ENCODE measurements around the gene EMILIN1. TPM values are rescaled to one million over a fixed set of nuclear protein-coding genes. Genes with fewer than 3 reads are reported as not detected.

EMILIN1 gene
- total and polyA plus RNA-seq, 2 donors (not counting 1 experiment from before 2014, with no cell fraction given): 0.24 to 0.52 TPM

DNA sequence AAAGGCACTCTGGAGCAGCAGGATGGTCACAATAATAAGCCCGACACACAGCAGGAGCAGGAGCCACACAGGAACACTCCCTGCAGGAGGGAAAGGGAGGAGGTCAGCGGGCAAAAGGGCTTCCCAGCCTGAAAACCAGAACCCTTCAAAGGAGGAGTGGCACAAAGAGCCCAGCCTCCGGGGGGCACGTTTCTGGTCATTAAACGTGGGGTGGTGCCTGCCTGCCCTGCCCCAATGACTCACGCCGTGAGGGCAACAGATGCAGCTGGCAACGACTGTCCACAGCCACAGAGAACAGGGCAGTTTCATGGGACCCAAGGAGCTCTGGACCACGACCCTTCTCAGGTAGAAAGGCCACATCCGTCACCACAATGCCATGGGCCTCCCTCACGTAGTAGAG lies 53.0 kb downstream of the EMILIN1 start:
- Histone ChIP-seq H3K4me2 (replicated peaks; ENCODE audit: low read depth, low read length, poor library complexity, severe bottlenecking) (no peak overlapping the region), H3K4me3 (ENCODE audit: control extremely low read depth in 1 of 5, extremely low read depth in 1 of 5, insufficient read depth in 1 of 5, low read depth in 2 of 5, low read length in 4 of 5) (no peak overlapping the region), H2AFZ (ENCODE audit: insufficient read depth, low read depth, low read length, poor library complexity, severe bottlenecking) (no peak overlapping the region), H4K20me1 (ENCODE audit: control insufficient read depth, insufficient read depth, low read length, poor library complexity, severe bottlenecking) (peaks cover 5% of the 10 kb centered on the region), H3K9ac (ENCODE audit: low read length) (no peak overlapping the region), H3K36me3 (replicated peaks in 1 of 2; ENCODE audit: control extremely low read depth in 1 of 2, control insufficient read depth in 1 of 2, extremely low read depth in 1 of 2, insufficient read depth in 2 of 2, low read length in 1 of 2) (peaks cover 0 to 30% of the 10 kb centered on the region in 2 experiments), H3K4me1 (ENCODE audit: control insufficient read depth in 2 of 2, insufficient read depth in 2 of 2, low read length in 2 of 2) (peaks cover 17 to 25% of the 10 kb centered on the region in 2 donors), H3K9me3 (ENCODE audit: control extremely low read depth in 1 of 3, control insufficient read depth in 2 of 3, insufficient read depth in 1 of 3, low read length in 2 of 3) (no peaks in the 10 kb centered on the region), H3K27ac (ENCODE audit: low read length in 2 of 2) (no peak overlapping the region), H3K27me3 (replicated peaks in 1 of 4; ENCODE audit: control extremely low read depth in 1 of 4, control insufficient read depth in 3 of 4, insufficient read depth in 4 of 4, low read length in 3 of 4) (no peaks in the 10 kb centered on the region), H3K79me2 (ENCODE audit: control insufficient read depth, insufficient read depth, low read length) (peaks cover 12% of the 10 kb centered on the region)
- Mint-ChIP-seq H3K4me3 (peak overlapping the region; percentile 29), H3K9me3 (ENCODE audit: insufficient read depth) (no peaks in the 10 kb centered on the region), H3K27ac (no peak overlapping the region), H3K27me3 (no peaks in the 10 kb centered on the region), H3K4me1 (peaks cover 27% of the 10 kb centered on the region)
- ChIA-PET POLR2A (interaction anchor here (3.4 kb wide), 1 partner anchor 7 kb away, joined by 29 read pairs; the partner anchor contains the start of gene ABHD1), CTCF (no interaction called here)
- 98% methylated on average over 11 of the region's 11 CpGs for WGBS (ENCODE audit: insufficient coverage)
- DNase-seq: no peak
- ATAC-seq (ENCODE audit: low read depth): no peak
- intact Hi-C loops (cut with micrococcal nuclease): no loop called here
- no peak for TF ChIP-seq EZH2 (IDR thresholded peaks at IDR 0.05; ENCODE audit: borderline replicate concordance, insufficient read depth, low read depth, low read length, poor library complexity, severe bottlenecking)
- TF ChIP-seq, protein P1, sequence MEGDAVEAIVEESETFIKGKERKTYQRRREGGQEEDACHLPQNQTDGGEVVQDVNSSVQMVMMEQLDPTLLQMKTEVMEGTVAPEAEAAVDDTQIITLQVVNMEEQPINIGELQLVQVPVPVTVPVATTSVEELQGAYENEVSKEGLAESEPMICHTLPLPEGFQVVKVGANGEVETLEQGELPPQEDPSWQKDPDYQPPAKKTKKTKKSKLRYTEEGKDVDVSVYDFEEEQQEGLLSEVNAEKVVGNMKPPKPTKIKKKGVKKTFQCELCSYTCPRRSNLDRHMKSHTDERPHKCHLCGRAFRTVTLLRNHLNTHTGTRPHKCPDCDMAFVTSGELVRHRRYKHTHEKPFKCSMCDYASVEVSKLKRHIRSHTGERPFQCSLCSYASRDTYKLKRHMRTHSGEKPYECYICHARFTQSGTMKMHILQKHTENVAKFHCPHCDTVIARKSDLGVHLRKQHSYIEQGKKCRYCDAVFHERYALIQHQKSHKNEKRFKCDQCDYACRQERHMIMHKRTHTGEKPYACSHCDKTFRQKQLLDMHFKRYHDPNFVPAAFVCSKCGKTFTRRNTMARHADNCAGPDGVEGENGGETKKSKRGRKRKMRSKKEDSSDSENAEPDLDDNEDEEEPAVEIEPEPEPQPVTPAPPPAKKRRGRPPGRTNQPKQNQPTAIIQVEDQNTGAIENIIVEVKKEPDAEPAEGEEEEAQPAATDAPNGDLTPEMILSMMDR (IDR thresholded peaks at IDR 0.05): no peak

DNA sequence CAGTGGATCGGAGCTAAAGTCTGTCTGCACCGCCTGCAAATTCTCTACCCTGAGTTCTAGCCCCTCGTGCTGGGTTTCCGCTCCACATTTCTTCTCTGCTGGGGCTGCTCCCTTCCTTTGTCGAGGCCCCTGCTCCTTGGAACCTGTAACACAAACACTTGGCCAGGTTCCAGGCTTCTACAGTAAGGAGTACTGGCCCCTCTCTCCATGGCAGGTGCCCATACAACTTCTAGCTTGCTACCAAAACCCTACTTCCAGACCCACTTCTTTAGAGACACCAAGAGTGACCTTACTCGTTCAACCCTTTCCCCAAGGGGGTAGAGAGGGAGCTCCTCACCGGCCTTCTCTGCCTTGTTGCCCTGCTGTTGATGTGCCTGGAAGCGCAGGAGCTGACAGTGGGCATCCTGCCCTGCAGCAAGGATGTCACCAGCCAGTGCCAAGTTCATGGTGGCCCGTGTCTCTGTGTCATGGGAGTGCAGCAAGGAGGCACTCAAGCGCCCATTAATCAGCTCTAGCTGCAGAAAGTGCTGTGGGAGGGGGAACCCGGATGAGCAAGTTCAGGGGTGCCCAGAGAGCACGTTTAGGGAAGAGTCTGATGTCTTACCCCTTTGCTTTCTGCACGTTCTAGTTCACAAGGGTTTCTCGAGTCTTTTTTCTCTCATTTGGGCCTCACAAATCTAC lies 54.9 kb downstream of the EMILIN1 start:
- intact Hi-C loops (cut with micrococcal nuclease): no loop called here
- ATAC-seq (ENCODE audit: low read depth) (no peak), DNase-seq (no peak)
- H3K36me3 ChIP-seq (replicated peaks in 1 of 2; ENCODE audit: control extremely low read depth in 1 of 2, control insufficient read depth in 1 of 2, extremely low read depth in 1 of 2, insufficient read depth in 2 of 2, low read length in 1 of 2): peaks cover 0 to 30% of the 10 kb centered on the region in 2 experiments
- H3K9ac ChIP-seq (ENCODE audit: low read length): peak overlapping the region; percentile 88
- peaks cover 12% of the 10 kb centered on the region for H3K79me2 ChIP-seq (ENCODE audit: control insufficient read depth, insufficient read depth, low read length)
- no peaks in the 10 kb centered on the region for H3K27me3 Mint-ChIP-seq
- H3K4me1 Mint-ChIP-seq: peaks cover 27% of the 10 kb centered on the region
- peak overlapping the region; percentile 92 for H2AFZ ChIP-seq (ENCODE audit: insufficient read depth, low read depth, low read length, poor library complexity, severe bottlenecking)
- H3K27ac Mint-ChIP-seq: peak overlapping the region; percentile 97
- no peaks in the 10 kb centered on the region for H3K9me3 ChIP-seq (ENCODE audit: control extremely low read depth in 1 of 3, control insufficient read depth in 2 of 3, insufficient read depth in 1 of 3, low read length in 2 of 3)
- peaks cover 17 to 25% of the 10 kb centered on the region in 2 donors for H3K4me1 ChIP-seq (ENCODE audit: control insufficient read depth in 2 of 2, insufficient read depth in 2 of 2, low read length in 2 of 2)
- H3K9me3 Mint-ChIP-seq (ENCODE audit: insufficient read depth): no peaks in the 10 kb centered on the region
- no peak overlapping the region for H3K27ac ChIP-seq (ENCODE audit: low read length in 2 of 2)
- H3K27me3 ChIP-seq (replicated peaks in 1 of 4; ENCODE audit: control extremely low read depth in 1 of 4, control insufficient read depth in 3 of 4, insufficient read depth in 4 of 4, low read length in 3 of 4): no peaks in the 10 kb centered on the region
- CTCF ChIA-PET: interaction anchor here (0.9 to 2.8 kb wide), 7 partner anchors 9 to 171 kb away, joined by 4 to 19 read pairs (median 5); partner anchors contain the start of genes ABHD1 and AGBL5
- POLR2A ChIA-PET: interaction anchor here (0.5 to 3.4 kb wide), 4 partner anchors 9 to 192 kb away, joined by 3 to 29 read pairs (median 5); partner anchors contain the start of genes ABHD1, ATRAID, OST4 and SLC5A6
- peak overlapping the region; percentile 93 for H3K4me2 ChIP-seq (replicated peaks; ENCODE audit: low read depth, low read length, poor library complexity, severe bottlenecking)
- WGBS (ENCODE audit: insufficient coverage): 71% methylated on average over 12 of the region's 14 CpGs
- peaks cover 5% of the 10 kb centered on the region for H4K20me1 ChIP-seq (ENCODE audit: control insufficient read depth, insufficient read depth, low read length, poor library complexity, severe bottlenecking)
- peak overlapping the region; percentile 62 to 89 (median 78) for H3K4me3 ChIP-seq (ENCODE audit: control extremely low read depth in 1 of 5, extremely low read depth in 1 of 5, insufficient read depth in 1 of 5, low read depth in 2 of 5, low read length in 4 of 5)
- TF ChIP-seq, protein P1 (IDR thresholded peaks at IDR 0.05): no peak
- no peak for TF ChIP-seq EZH2 (IDR thresholded peaks at IDR 0.05; ENCODE audit: borderline replicate concordance, insufficient read depth, low read depth, low read length, poor library complexity, severe bottlenecking)
- H3K4me3 Mint-ChIP-seq: peak overlapping the region; percentile 96
